Liver (tissue), 9 donors: ENCODE data around the gene EPSTI1. TPM values are rescaled to one million over a fixed set of nuclear protein-coding genes. Genes with fewer than 3 reads are reported as not detected.

ENCODE experiments used
- DNase-seq: peaks from one replicate; pipeline ENCODE4 v3.0.0-alpha.2; 2017; ENCODE audit warnings: low spot score
- H3K27ac ChIP-seq, 2 donors: one replicate each; pipeline ENCODE4 v1.7.0; 2013; ENCODE audit warnings: inconsistent platforms in 2 of 2, low read length in 2 of 2, control low read depth in 1 of 2, low read depth in 1 of 2, mild to moderate bottlenecking in 1 of 2
- H3K27me3 ChIP-seq, 4 donors: one replicate each; pipeline versions ENCODE4 v1.6.1 to v1.7.0; 2013; ENCODE audit warnings: low read length in 3 of 4, inconsistent platforms in 1 of 4, mild to moderate bottlenecking in 1 of 4, moderate library complexity in 1 of 4; ENCODE audit not compliant: control insufficient read depth in 4 of 4, insufficient read depth in 4 of 4
- H3K36me3 ChIP-seq, 4 donors: one replicate each; pipeline versions ENCODE4 v1.6.1 to v1.7.0; 2013; ENCODE audit warnings: low read length in 3 of 4, mild to moderate bottlenecking in 3 of 4, low read depth in 1 of 4, moderate library complexity in 1 of 4; ENCODE audit not compliant: control insufficient read depth in 4 of 4, insufficient read depth in 3 of 4
- H3K4me1 ChIP-seq, 4 donors: one replicate each; pipeline versions ENCODE4 v1.6.1 to v1.7.0; 2013; ENCODE audit warnings: low read length in 3 of 4, mild to moderate bottlenecking in 3 of 4, moderate library complexity in 1 of 4; ENCODE audit not compliant: control insufficient read depth in 4 of 4, insufficient read depth in 4 of 4
- H3K4me3 ChIP-seq, 3 donors: one replicate each; pipeline versions ENCODE4 v1.6.1 to v1.7.0; 2013; ENCODE audit warnings: low read length in 3 of 3, control low read depth in 1 of 3, low read depth in 1 of 3, mild to moderate bottlenecking in 1 of 3
- H3K9ac ChIP-seq, 2 donors: one replicate each; pipeline ENCODE4 v1.7.0; 2013; ENCODE audit warnings: low read length in 2 of 2, mild to moderate bottlenecking in 2 of 2, moderate library complexity in 2 of 2, control low read depth in 1 of 2, low read depth in 1 of 2
- H3K9me3 ChIP-seq, 4 donors: one replicate each; pipeline versions ENCODE4 v1.6.1 to v1.7.0; 2013; ENCODE audit warnings: low read length in 3 of 4; ENCODE audit not compliant: control insufficient read depth in 4 of 4
- EGR1 ChIP-seq, 2 donors: IDR thresholded peaks; 2 replicates each; pipeline ENCODE4 v1.6.1; 2016 to 2018; ENCODE audit warnings: antibody characterized with exemption in 2 of 2, low read depth in 2 of 2
- FOXA1 ChIP-seq: IDR thresholded peaks from 2 replicates; pipeline ENCODE4 v1.6.1; 2016; ENCODE audit warnings: antibody characterized with exemption
- FOXA2 ChIP-seq: IDR thresholded peaks from 2 replicates; pipeline ENCODE4 v1.6.1; 2016; ENCODE audit warnings: antibody characterized with exemption
- GABPA ChIP-seq, 2 donors: IDR thresholded peaks in 1 of 2; conservative IDR thresholded peaks in 1 of 2; 2 replicates each; pipeline ENCODE4 v1.6.1; 2016; ENCODE audit warnings: antibody characterized with exemption in 2 of 2, mild to moderate bottlenecking in 1 of 2, moderate library complexity in 1 of 2
- HNF4A ChIP-seq, 2 donors: conservative IDR thresholded peaks; 2 replicates each; pipeline ENCODE4 v1.6.1; 2016; ENCODE audit warnings: antibody characterized with exemption in 2 of 2, mild to moderate bottlenecking in 2 of 2
- HNF4G ChIP-seq: IDR thresholded peaks from 2 replicates; pipeline ENCODE4 v1.6.1; 2016; ENCODE audit warnings: antibody characterized with exemption
- JUND ChIP-seq, 2 donors: IDR thresholded peaks; 2 replicates each; pipeline ENCODE4 v1.6.1; 2016; ENCODE audit warnings: antibody characterized with exemption in 2 of 2
- NR2F2 ChIP-seq: IDR thresholded peaks from 2 replicates; pipeline ENCODE4 v1.6.1; 2016; ENCODE audit warnings: antibody characterized with exemption
- RAD21 ChIP-seq, 2 donors: IDR thresholded peaks; 2 replicates each; pipeline ENCODE4 v1.6.1; 2016; ENCODE audit warnings: antibody characterized with exemption in 2 of 2, mild to moderate bottlenecking in 2 of 2
- RXRA ChIP-seq, 2 donors: IDR thresholded peaks; 2 replicates each; pipeline ENCODE4 v1.6.1; 2017 to 2018; ENCODE audit warnings: antibody characterized with exemption in 2 of 2, mild to moderate bottlenecking in 1 of 2
- SP1 ChIP-seq: IDR thresholded peaks from 2 replicates; pipeline ENCODE4 v1.6.1; 2018; ENCODE audit warnings: antibody characterized with exemption, mild to moderate bottlenecking
- TAF1 ChIP-seq: conservative IDR thresholded peaks from 2 replicates; pipeline ENCODE4 v1.6.1; 2016; ENCODE audit warnings: antibody characterized with exemption, mild to moderate bottlenecking
- YY1 ChIP-seq: IDR thresholded peaks from 2 replicates; pipeline ENCODE4 v1.6.1; 2016; ENCODE audit warnings: antibody characterized with exemption, mild to moderate bottlenecking
- WGBS: extraction: QIAGEN DNeasy Blood & Tissue Kit; methylation state at CpG from one replicate; pipeline ENCODE4 v1.1.7; 2013; 5-methylcytosine and 5-hydroxymethylcytosine counted together
- polyA plus RNA-seq, 2 donors: library from polyadenylated mRNA; stranded (reverse) in 1 of 2; unstranded in 1 of 2; fragments of 200-250 nt in 1 of 2; fragments of >200 nt in 1 of 2; fragmentation: Nextera tagmentation in 1 of 2; extraction: Ambion mirVana in 1 of 2; gene quantifications; one replicate each; pipeline versions ENCODE4 v1.2.1 to v1.2.3, GENCODE V29; 2013 to 2015
- total RNA-seq, 2 donors: library from RNA; depleted of rRNA; stranded (reverse); fragments of >200 nt; gene quantifications; one replicate each; pipeline ENCODE4 v1.2.3, GENCODE V29; 2014
- TF ChIP-seq, protein P1 (sequence below): fragments of 150-350 bp; IDR thresholded peaks from 2 replicates; pipeline ENCODE4 v1.5.1; 2017; ENCODE audit warnings: improper control_type of control experiment, low read depth, low read length; ENCODE audit not compliant: missing input control
- TF ChIP-seq, protein P2 (sequence below): IDR thresholded peaks from 2 replicates; pipeline ENCODE4 v1.6.1; 2016; ENCODE audit warnings: antibody characterized with exemption, mild to moderate bottlenecking
- TF ChIP-seq, protein P3 (sequence below): IDR thresholded peaks from 2 replicates; pipeline ENCODE4 v1.6.1; 2016; ENCODE audit warnings: antibody characterized with exemption
- donor health status: healthy.
- donor health status: healthy.
- donor health status: healthy.
- donor health status: healthy.
- donor health status: healthy.

EPSTI1 gene
- total and polyA plus RNA-seq, 4 donors: 2.1 to 20.3 (median 4.2) TPM

DNA sequence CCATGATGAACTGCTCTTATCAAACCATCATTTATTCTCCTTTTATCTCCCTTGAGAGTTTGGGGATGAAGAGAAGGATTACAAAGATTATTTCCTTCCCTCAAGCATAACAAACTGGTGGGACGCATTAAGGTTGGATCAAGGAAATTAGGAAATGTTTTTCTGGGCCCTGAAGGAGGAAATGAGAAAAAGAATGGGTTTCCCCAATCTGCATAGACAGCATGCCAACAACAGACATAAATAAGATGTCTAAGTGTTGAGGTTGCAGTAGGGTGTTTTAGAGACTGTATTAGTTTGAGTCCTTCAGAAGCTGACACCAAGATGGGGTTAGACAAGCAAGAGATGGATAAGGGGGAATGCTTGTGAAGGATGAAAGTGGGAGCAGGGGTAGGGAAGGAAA, 7.3 kb downstream of the EPSTI1 start:
- no peak overlapping the region for H3K27ac ChIP-seq

DNA sequence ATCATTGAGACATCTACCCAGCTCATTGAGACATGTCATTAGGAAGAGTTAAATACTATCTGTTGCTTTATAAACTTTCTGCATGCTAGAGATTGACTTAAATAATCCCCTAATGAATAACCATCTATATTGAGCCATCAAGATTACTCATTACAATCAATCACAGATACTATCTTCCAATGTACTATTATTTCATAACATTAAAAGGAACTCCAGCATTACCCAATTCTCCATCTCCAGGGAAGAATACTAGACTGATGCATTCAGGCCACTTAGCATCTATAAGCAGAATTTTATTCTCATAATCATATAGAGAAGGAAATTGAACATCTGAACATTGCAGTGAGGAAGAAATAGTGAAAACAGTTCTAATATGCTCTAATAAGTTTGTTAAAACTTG, 8.0 kb downstream of the EPSTI1 start:
- TF ChIP-seq, protein P1, sequence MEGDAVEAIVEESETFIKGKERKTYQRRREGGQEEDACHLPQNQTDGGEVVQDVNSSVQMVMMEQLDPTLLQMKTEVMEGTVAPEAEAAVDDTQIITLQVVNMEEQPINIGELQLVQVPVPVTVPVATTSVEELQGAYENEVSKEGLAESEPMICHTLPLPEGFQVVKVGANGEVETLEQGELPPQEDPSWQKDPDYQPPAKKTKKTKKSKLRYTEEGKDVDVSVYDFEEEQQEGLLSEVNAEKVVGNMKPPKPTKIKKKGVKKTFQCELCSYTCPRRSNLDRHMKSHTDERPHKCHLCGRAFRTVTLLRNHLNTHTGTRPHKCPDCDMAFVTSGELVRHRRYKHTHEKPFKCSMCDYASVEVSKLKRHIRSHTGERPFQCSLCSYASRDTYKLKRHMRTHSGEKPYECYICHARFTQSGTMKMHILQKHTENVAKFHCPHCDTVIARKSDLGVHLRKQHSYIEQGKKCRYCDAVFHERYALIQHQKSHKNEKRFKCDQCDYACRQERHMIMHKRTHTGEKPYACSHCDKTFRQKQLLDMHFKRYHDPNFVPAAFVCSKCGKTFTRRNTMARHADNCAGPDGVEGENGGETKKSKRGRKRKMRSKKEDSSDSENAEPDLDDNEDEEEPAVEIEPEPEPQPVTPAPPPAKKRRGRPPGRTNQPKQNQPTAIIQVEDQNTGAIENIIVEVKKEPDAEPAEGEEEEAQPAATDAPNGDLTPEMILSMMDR: no peak
- TF ChIP-seq FOXA2 (no peak), NR2F2 (no peak), RXRA (IDR thresholded peaks at IDR 0.05) (no peak), SP1 (no peak), GABPA (IDR thresholded peaks at IDR 0.05 in 1 of 2, conservative IDR thresholded peaks at IDR 0.05 in 1 of 2) (no peak), FOXA1 (no peak), EGR1 (IDR thresholded peaks at IDR 0.05; ENCODE audit: low read depth in 2 of 2) (no peak)
- TF ChIP-seq, protein P2, sequence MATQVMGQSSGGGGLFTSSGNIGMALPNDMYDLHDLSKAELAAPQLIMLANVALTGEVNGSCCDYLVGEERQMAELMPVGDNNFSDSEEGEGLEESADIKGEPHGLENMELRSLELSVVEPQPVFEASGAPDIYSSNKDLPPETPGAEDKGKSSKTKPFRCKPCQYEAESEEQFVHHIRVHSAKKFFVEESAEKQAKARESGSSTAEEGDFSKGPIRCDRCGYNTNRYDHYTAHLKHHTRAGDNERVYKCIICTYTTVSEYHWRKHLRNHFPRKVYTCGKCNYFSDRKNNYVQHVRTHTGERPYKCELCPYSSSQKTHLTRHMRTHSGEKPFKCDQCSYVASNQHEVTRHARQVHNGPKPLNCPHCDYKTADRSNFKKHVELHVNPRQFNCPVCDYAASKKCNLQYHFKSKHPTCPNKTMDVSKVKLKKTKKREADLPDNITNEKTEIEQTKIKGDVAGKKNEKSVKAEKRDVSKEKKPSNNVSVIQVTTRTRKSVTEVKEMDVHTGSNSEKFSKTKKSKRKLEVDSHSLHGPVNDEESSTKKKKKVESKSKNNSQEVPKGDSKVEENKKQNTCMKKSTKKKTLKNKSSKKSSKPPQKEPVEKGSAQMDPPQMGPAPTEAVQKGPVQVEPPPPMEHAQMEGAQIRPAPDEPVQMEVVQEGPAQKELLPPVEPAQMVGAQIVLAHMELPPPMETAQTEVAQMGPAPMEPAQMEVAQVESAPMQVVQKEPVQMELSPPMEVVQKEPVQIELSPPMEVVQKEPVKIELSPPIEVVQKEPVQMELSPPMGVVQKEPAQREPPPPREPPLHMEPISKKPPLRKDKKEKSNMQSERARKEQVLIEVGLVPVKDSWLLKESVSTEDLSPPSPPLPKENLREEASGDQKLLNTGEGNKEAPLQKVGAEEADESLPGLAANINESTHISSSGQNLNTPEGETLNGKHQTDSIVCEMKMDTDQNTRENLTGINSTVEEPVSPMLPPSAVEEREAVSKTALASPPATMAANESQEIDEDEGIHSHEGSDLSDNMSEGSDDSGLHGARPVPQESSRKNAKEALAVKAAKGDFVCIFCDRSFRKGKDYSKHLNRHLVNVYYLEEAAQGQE: no peak
- TF ChIP-seq, protein P3, sequence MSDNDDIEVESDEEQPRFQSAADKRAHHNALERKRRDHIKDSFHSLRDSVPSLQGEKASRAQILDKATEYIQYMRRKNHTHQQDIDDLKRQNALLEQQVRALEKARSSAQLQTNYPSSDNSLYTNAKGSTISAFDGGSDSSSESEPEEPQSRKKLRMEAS: no peak
- Histone ChIP-seq H3K9me3 (no peaks in the 10 kb centered on the region), H3K9ac (no peak overlapping the region), H3K27ac (no peak overlapping the region), H3K27me3 (no peaks in the 10 kb centered on the region), H3K36me3 (no peaks in the 10 kb centered on the region), H3K4me1 (peaks cover 3 to 11% (median 8%) of the 10 kb centered on the region in 4 donors), H3K4me3 (no peak overlapping the region)
- no peak for DNase-seq

More for the DNA sequence above, 7.3 kb downstream of the EPSTI1 start:
- H3K4me3 ChIP-seq: no peak overlapping the region
- TF ChIP-seq HNF4A (conservative IDR thresholded peaks at IDR 0.05) (no peak), HNF4G (no peak), TAF1 (no peak), SP1 (no peak), RAD21 (IDR thresholded peaks at IDR 0.05) (no peak), JUND (IDR thresholded peaks at IDR 0.05) (no peak), YY1 (no peak), GABPA (IDR thresholded peaks at IDR 0.05 in 1 of 2, conservative IDR thresholded peaks at IDR 0.05 in 1 of 2) (no peak), RXRA (IDR thresholded peaks at IDR 0.05) (no peak), FOXA2 (no peak)
- no peaks in the 10 kb centered on the region for H3K9me3 ChIP-seq
- DNase-seq: no peak
- H3K9ac ChIP-seq: no peak overlapping the region
- no peaks in the 10 kb centered on the region for H3K36me3 ChIP-seq
- no peaks in the 10 kb centered on the region for H3K27me3 ChIP-seq
- H3K4me1 ChIP-seq: peaks cover 3 to 11% (median 8%) of the 10 kb centered on the region in 4 donors
- 78% methylated on average over 1 of the region's 1 CpG for WGBS
